ENCODE results near the gene RUVBL1. TPM values are rescaled to one million over a fixed set of nuclear protein-coding genes. Genes with fewer than 3 reads are reported as not detected.

The RUVBL1 gene
- total RNA-seq, 1 donor from 2014 or later: 112 TPM

DNA sequence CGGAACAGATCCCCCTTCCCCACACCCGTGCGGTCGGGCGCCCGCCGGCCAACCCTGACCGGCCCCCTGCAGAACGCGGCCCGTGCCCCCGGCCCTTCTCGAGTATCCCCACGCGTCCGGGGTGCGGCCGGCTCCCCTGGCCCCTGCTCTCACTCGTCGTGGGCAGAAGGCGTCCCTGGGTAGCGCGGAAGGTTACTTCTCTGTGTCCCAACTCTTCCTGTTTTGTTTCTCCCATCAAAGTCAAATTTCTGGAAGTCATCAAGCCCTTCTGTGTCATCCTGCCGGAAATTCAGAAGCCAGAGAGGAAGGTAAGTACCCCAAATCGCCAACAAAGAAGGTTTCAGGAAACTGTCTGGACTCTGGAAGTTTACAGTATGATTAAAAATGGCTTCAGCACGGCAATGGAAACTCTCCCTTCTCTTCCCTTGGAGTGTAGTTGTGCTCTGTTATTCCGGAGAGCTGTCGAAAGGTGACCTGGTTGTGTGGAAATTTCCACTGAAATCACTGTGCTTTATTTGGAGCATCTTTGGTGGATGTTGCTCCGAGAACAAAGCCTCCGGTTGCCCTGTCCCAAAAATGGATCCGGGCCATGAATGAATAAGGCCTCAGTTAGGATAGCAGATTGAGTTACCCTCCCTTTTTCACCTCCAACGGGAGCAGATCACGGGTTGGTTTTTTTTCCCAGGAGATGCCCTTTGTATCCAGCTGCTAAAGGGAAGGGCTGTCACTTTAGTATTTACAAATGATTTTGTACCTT lies 70.8 kb downstream of the RUVBL1 start:
- H3K36me3 Mint-ChIP-seq (ENCODE audit: low read depth): peaks cover 51% of the 10 kb centered on the region
- peaks cover 38% of the 10 kb centered on the region for H3K4me1 Mint-ChIP-seq (ENCODE audit: low read depth)
- intact Hi-C loops (cut with micrococcal nuclease): loop anchor here (1.0 to 5.0 kb wide), 4 partner anchors 22 to 454 kb away; partner anchors contain the start of genes ABTB1, MCM2 and RUVBL1
- H3K4me3 Mint-ChIP-seq (ENCODE audit: low read depth): peak overlapping the region; percentile 99
- H3K27ac Mint-ChIP-seq: peak overlapping the region; percentile 99
- peaks cover 5% of the 10 kb centered on the region for H3K27me3 Mint-ChIP-seq (ENCODE audit: low read depth)
- DNase-seq (ENCODE audit: low spot score): no peak
- H3K9me3 Mint-ChIP-seq: no peaks in the 10 kb centered on the region

DNA sequence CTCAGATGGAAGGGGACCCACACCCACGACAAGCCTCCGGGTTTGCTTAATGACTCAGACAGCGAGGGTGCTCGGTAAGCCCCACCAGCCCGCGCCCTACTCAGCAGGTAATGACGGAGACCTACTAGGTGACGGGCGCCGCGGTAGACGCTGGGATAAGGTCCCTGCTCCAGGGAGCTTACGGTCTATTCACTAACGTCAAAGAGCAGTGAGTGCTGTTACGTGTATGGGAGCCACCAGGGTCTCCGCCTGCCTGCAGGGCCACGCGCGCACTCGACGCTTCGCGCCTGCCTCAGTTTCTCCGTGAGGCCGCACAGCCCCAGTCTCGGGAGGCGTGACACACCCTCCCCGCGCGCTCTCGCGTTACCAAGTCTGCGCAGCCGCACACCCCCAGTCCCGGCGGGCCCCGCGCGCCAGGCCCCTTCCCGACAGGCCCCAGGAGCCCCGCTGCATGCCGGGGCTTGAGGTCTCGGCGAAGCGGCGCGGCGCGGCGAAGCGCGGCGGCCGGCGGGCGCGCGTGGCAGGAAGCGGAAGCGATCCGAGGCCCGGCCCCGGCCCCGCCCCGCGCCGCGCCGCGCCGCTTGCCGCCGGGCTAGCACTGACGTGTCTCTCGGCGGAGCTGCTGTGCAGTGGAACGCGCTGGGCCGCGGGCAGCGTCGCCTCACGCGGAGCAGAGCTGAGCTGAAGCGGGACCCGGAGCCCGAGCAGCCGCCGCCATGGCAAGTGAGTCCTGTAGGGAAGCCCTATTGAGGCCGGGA lies 71.6 kb downstream of the RUVBL1 start, which contains the start of gene SEC61A1:
SEC61A1 (plus strand) TSS at position 601 of the 758 bp plus-strand sequence; CDS start at position 717, 116 bp downstream.
- H3K27ac Mint-ChIP-seq: peak within 1 kb of the TSS; percentile 99
- no peaks in the 10 kb centered on the region for H3K9me3 Mint-ChIP-seq
- peak; percentile 95 for DNase-seq (ENCODE audit: low spot score)
- peaks cover 44% of the 10 kb centered on the region for H3K36me3 Mint-ChIP-seq (ENCODE audit: low read depth)
- H3K4me3 Mint-ChIP-seq (ENCODE audit: low read depth): peak within 1 kb of the TSS; percentile 99
- H3K27me3 Mint-ChIP-seq (ENCODE audit: low read depth): peaks cover 11% of the 10 kb centered on the region
- intact Hi-C loops (cut with micrococcal nuclease): loop anchor here (1.0 to 5.0 kb wide), 4 partner anchors 23 to 454 kb away; partner anchors contain the start of genes ABTB1, MCM2 and RUVBL1
- H3K4me1 Mint-ChIP-seq (ENCODE audit: low read depth): peaks cover 38% of the 10 kb centered on the region

DNA sequence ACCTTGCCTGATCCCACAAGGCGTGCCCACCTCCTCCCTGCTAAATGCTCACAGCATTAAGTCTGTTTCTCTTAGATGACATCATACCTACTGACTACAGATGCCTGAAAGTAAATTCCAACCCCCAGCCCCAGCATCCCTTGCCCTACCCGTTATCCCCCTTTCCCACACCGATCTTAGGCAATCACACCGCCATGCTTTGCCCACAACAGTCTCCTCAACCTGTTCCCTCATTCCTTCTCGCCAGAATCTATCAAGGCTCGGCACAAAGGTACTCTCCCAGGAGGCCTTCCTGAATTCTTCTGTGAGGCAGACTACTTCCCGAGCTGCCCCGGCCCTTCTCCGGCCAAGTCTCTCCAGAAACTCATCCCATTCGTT lies 72.2 kb downstream of the RUVBL1 start:
- H3K4me1 Mint-ChIP-seq (ENCODE audit: low read depth): peaks cover 37% of the 10 kb centered on the region
- H3K27me3 Mint-ChIP-seq (ENCODE audit: low read depth): peaks cover 13% of the 10 kb centered on the region
- peaks cover 39% of the 10 kb centered on the region for H3K36me3 Mint-ChIP-seq (ENCODE audit: low read depth)
- intact Hi-C loops (cut with micrococcal nuclease): loop anchor here (5.0 kb wide), 1 partner anchor 379 kb away; the partner anchor contains the start of gene ABTB1
- no peak for DNase-seq (ENCODE audit: low spot score)
- H3K27ac Mint-ChIP-seq: peak overlapping the region; percentile 87
- peak overlapping the region; percentile 94 for H3K4me3 Mint-ChIP-seq (ENCODE audit: low read depth)
- H3K9me3 Mint-ChIP-seq: no peaks in the 10 kb centered on the region

DNA sequence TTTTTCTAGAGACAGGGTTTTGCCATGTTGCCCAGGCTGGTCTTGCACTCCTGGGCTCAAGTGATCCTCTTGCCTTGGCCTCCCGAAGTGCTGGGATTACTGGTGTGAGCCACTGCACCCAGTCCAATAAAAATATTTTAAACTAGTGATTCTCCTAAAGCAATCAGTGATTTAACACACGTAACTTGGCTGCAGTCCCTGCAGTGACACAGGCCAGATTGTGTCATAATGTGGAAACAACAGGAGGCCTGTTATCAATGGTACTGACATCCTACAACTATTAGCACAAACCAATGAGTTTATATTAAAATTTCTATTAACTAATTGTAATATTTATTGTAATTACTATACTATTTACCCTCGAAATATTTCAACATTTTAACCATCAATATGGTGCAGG lies 73.0 kb downstream of the RUVBL1 start:
- intact Hi-C loops (cut with micrococcal nuclease): loop anchor here (5.0 kb wide), 1 partner anchor 378 kb away; the partner anchor contains the start of gene ABTB1
- no peak overlapping the region for H3K4me3 Mint-ChIP-seq (ENCODE audit: low read depth)
- H3K27ac Mint-ChIP-seq: no peak overlapping the region
- H3K27me3 Mint-ChIP-seq (ENCODE audit: low read depth): peaks cover 18% of the 10 kb centered on the region
- H3K36me3 Mint-ChIP-seq (ENCODE audit: low read depth): peaks cover 31% of the 10 kb centered on the region
- peaks cover 35% of the 10 kb centered on the region for H3K4me1 Mint-ChIP-seq (ENCODE audit: low read depth)
- DNase-seq (ENCODE audit: low spot score): no peak
- H3K9me3 Mint-ChIP-seq: no peaks in the 10 kb centered on the region

DNA sequence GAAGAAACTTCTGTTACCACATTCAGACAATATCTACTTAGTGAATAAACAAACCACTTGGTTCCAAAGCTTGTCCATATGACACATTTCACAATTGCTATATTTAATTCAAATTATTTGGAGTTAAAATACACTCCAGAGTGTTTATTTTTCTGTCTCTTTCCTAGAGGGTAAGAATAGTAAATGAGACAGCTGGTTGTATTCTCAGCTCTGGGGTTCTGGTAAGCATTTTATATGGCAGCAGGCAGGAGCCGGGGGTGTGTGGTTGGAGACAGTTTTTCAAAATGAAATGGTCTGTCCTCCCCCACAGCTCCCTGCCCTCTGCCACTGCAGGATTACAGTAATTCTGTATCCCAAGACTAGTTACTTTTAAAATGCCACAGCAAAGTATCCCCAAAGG lies 82.3 kb downstream of the RUVBL1 start:
- Mint-ChIP-seq H3K36me3 (ENCODE audit: low read depth) (no peaks in the 10 kb centered on the region), H3K9me3 (no peaks in the 10 kb centered on the region), H3K27ac (no peak overlapping the region), H3K4me1 (ENCODE audit: low read depth) (no peaks in the 10 kb centered on the region), H3K27me3 (ENCODE audit: low read depth) (peaks cover 23% of the 10 kb centered on the region), H3K4me3 (ENCODE audit: low read depth) (no peak overlapping the region)
- intact Hi-C loops (cut with micrococcal nuclease): no loop called here
- DNase-seq (ENCODE audit: low spot score): no peak

DNA sequence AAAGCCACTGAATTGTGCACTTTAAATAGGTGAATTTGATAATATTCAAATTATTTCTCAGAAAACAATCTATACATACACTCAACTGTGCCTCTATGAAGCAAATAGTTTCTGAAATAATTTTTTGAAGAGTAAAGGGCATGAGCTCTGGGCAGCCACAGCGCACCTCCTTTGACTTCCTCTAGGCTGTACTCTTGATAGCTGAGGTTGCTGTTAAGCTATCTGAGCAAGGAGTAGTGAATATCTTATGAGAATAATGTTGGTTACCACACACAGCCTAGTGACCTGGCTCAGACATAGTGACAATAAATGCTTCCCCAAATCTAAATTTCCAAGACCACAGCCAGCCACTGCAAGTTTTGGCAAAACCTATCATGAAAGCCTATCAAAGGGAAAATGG lies 83.0 kb downstream of the RUVBL1 start:
- intact Hi-C loops (cut with micrococcal nuclease): no loop called here
- Mint-ChIP-seq H3K4me3 (ENCODE audit: low read depth) (no peak overlapping the region), H3K4me1 (ENCODE audit: low read depth) (no peaks in the 10 kb centered on the region), H3K36me3 (ENCODE audit: low read depth) (no peaks in the 10 kb centered on the region), H3K27me3 (ENCODE audit: low read depth) (peaks cover 21% of the 10 kb centered on the region), H3K27ac (no peak overlapping the region), H3K9me3 (no peaks in the 10 kb centered on the region)
- no peak for DNase-seq (ENCODE audit: low spot score)

GRCh38 chr3:128040041-128040440 lies 83.6 kb downstream of the RUVBL1 start:
- Mint-ChIP-seq H3K27me3 (ENCODE audit: low read depth) (peaks cover 21% of the 10 kb centered on the region), H3K9me3 (no peaks in the 10 kb centered on the region), H3K4me3 (ENCODE audit: low read depth) (no peak overlapping the region), H3K36me3 (ENCODE audit: low read depth) (no peaks in the 10 kb centered on the region), H3K4me1 (ENCODE audit: low read depth) (no peaks in the 10 kb centered on the region), H3K27ac (no peak overlapping the region)
- DNase-seq (ENCODE audit: low spot score): no peak
- intact Hi-C loops (cut with micrococcal nuclease): no loop called here

- H3K27me3 Mint-ChIP-seq (ENCODE audit: low read depth): peaks cover 21% of the 10 kb centered on the region
- H3K9me3 Mint-ChIP-seq: no peaks in the 10 kb centered on the region
- intact Hi-C loops (cut with micrococcal nuclease): no loop called here
- no peaks in the 10 kb centered on the region for H3K36me3 Mint-ChIP-seq (ENCODE audit: low read depth)
- H3K27ac Mint-ChIP-seq: no peak overlapping the region
- H3K4me3 Mint-ChIP-seq (ENCODE audit: low read depth): no peak overlapping the region
- no peak for DNase-seq (ENCODE audit: low spot score)
- H3K4me1 Mint-ChIP-seq (ENCODE audit: low read depth): no peaks in the 10 kb centered on the region
Measured at GRCh38 chr3:128036119-128036518, 87.5 kb downstream of the RUVBL1 start.

- H3K36me3 Mint-ChIP-seq (ENCODE audit: low read depth): no peaks in the 10 kb centered on the region
- H3K27me3 Mint-ChIP-seq (ENCODE audit: low read depth): peaks cover 13% of the 10 kb centered on the region
- no peak overlapping the region for H3K4me3 Mint-ChIP-seq (ENCODE audit: low read depth)
- H3K4me1 Mint-ChIP-seq (ENCODE audit: low read depth): no peaks in the 10 kb centered on the region
- H3K27ac Mint-ChIP-seq: no peak overlapping the region
- DNase-seq (ENCODE audit: low spot score): no peak
- intact Hi-C loops (cut with micrococcal nuclease): no loop called here
- no peaks in the 10 kb centered on the region for H3K9me3 Mint-ChIP-seq
Measured at GRCh38 chr3:128033102-128033501, 90.5 kb downstream of the RUVBL1 start.

Other genes starting within 250 kb of the RUVBL1 start
- 0.05 TPM in 1 of 2 replicates, not detected in the other for gene KBTBD12, start 208.6 kb downstream of the RUVBL1 start, total RNA-seq
- gene SEC61A1, start 71.4 kb downstream of the RUVBL1 start, total RNA-seq: 210 and 217 TPM in 2 replicates
- 22.0 and 23.8 TPM in 2 replicates for gene EEFSEC, start 29.7 kb upstream of the RUVBL1 start, total RNA-seq

All from activated T-helper 2 cell treated with anti-CD3 and anti-CD28 coated beads, Interferon-gamma antibody, Interleukin-2, Interleukin-4, amounts not matched to agents 10 μg/mL and 5 μg/mL and 100 μg/mL, durations not matched to agents 14 hours and 24 hours and 36 hours (primary cell).